Smooth muscle cell of the umbilical artery (primary cell): ENCODE data around the gene C6orf163. TPM values are rescaled to one million over a fixed set of nuclear protein-coding genes. Genes with fewer than 3 reads are reported as not detected.

Experiments
- total RNA-seq: library from RNA; depleted of rRNA; stranded (reverse); fragments of >200 nt; gene quantifications from 2 replicates; pipeline ENCODE4 v1.2.3, GENCODE V29; 2014

Gene C6orf163
- 0.59 and 2.3 TPM in 2 replicates for total RNA-seq

DNA sequence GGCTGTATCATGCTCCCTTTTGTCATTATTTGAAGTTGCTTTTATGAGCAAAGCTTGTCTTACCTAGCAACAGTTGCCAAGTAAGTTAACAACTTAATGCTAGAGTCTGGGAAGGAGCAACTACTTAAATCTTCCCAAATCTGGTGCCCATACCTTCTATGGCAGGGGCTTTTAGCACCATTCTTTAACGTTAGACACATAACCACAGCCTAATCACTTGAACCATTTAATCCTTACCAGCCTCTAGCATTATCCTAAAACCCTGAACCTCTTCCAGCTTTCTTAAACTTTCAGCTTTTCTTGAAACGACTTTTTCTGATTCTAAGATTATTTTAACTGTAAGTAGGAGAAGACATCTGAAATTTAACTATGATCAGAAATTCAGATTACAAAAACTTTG is at the start of gene C6orf163:
TSS of gene C6orf163 (plus strand) at position 83 of the 400 bp plus-strand sequence. CDS start at position 370, 287 bp downstream.

GRCh38 chr6:87322304-87323212 is 22.1 kb upstream of the C6orf163 start, which contains the start of gene SMIM8:
SMIM8 (plus strand) TSS chr6:87322588; CDS start chr6:87337032, 14,444 bp downstream.

GRCh38 chr6:87407901-87408720 is 63.5 kb downstream of the C6orf163 start, which contains the start of gene CFAP206:
CFAP206 (plus strand) TSS chr6:87407972; CDS start chr6:87409840, 1,868 bp downstream.

Other genes with a start within 250 kb of the C6orf163 start
- not detected in 2 replicates for gene CGA, start 249.7 kb upstream of the C6orf163 start, total RNA-seq
- gene ZNF292, start 189.2 kb upstream of the C6orf163 start, total RNA-seq = 34.1 and 37.6 TPM in 2 replicates
- 5.6 and 5.9 TPM in 2 replicates for gene SMIM8, start 22.2 kb upstream of the C6orf163 start, total RNA-seq
- gene GJB7, start 15.5 kb upstream of the C6orf163 start, total RNA-seq = not detected in 2 replicates
- 0.37 and 0.59 TPM in 2 replicates for gene CFAP206, start 63.2 kb downstream of the C6orf163 start, total RNA-seq
- gene SLC35A1, start 128.2 kb downstream of the C6orf163 start, total RNA-seq = 18.2 and 22.9 TPM in 2 replicates
- 48.7 and 48.9 TPM in 2 replicates for gene RARS2, start 245.2 kb downstream of the C6orf163 start, total RNA-seq
- 24.6 and 34.3 TPM in 2 replicates for gene ORC3, start 245.3 kb downstream of the C6orf163 start, total RNA-seq